HG03442 (cell line): Measurements from ENCODE around the gene TTF2.
A peak's percentile ranks its signal among the peaks of the same experiment; 100 is the strongest.
"Not testable (repeated sequence)": the region's sequence is repeated elsewhere in the genome, so short reads cannot be mapped to it uniquely, and the experiment has no call there.

Experiments used
- ATAC-seq: cut with Tn5 transposase; IDR thresholded peaks from one replicate; pipeline ENCODE4 v1.9.1; 2021; ENCODE audit warnings: mild to moderate bottlenecking, moderate library complexity; ENCODE audit not compliant: unreplicated experiment

Gene TTF2

DNA sequence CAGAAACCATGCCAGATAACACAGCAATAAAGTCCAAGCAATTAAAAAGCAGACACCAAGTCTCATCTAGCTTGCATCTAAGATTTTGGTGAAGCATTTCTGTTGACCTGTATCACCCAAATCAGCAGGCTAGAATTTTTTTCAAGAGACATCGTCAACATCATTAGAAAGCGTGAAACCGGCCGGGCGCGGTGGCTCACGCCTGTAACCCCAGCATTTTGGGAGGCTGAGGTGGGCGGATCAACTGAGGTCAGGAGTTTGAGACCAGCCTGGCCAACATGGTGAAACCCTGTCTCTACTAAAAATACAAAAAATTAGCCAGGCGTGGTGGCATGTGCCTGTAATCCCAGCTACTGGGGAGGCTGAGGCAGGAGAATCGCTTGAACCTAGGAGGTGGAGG lies 59.0 kb downstream of the TTF2 start:
- ATAC-seq: not testable (repeated sequence)

DNA sequence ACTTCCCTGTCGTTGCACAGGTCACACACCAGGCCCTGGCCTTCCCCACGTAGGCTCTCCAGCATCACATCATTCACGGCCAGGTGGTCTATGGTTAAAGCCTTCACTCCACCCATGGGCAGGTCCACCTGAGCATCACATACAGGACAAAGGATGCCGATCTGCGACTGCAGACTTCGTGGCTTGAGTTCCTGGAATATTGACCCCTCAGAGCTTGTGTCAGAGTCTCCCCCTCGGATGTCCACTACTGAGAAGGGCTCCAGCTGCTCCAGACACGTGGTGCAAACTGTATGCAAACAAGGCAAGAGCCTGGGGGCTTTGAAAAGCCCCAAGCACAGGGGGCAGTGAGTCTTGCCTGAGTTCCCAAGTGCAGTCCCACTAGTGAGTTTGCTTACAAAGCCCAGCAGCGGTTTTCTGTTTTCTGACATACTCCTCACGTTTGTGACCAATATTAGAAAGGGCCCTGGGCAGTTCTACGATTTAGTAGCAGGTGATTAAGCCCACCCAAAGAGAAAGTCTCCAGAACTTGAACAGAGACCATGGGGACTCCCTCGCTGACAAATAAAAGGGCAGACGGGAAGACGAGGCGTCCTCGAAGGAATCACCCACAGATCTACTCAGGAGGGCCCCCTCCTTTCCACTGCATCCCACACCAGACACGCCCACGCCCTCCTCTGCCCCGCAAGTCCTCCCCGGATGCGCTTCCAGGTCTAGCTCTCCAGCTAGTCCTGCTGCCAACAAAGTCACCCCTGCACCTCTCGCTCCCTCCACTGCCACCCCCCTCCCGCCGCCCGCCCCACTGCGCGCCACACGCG lies 60.9 kb downstream of the TTF2 start:
- no peak for ATAC-seq

DNA sequence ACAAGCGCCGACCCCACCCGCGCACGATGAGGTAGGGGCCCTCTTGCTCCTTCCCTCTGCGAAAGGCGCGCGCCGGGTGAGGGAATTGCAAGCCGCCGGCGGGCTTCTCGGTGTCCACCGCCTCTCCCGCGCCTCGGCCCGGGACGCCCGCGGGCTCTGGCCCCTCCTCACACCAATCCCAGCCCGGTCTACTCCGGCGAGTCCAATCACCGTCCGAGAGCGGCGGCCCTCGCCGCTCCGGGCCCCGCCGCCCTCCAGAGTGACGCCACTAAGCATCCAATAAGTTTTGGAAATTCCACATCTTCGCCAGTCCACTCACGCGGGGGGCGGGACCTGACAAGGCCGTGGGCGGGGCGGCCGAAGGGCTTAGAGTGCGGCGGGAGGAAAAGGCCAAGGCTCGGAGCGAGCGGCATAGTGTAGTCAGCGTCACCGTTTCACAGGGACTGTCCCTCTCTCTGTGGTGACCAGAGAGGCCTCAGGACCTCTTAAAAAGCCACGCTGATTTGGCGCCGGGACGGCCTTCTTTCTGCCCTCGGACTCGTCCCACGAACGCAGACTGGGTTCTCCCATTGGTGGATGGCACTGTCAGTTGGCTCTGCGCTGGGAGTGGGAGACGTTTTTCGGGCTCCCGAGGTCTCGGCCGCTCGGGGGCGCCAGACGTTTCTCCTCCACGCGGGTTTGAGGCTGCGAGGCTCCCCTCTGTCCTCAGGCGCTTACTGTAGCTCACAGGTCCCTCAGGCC lies 61.6 kb downstream of the TTF2 start, which contains the start of gene TRIM45:
Gene TRIM45 (minus strand): TSS at position 161 of the 741 bp plus-strand sequence. CDS start 548 bp downstream, outside the sequence.
- ATAC-seq: peak; percentile 86

DNA sequence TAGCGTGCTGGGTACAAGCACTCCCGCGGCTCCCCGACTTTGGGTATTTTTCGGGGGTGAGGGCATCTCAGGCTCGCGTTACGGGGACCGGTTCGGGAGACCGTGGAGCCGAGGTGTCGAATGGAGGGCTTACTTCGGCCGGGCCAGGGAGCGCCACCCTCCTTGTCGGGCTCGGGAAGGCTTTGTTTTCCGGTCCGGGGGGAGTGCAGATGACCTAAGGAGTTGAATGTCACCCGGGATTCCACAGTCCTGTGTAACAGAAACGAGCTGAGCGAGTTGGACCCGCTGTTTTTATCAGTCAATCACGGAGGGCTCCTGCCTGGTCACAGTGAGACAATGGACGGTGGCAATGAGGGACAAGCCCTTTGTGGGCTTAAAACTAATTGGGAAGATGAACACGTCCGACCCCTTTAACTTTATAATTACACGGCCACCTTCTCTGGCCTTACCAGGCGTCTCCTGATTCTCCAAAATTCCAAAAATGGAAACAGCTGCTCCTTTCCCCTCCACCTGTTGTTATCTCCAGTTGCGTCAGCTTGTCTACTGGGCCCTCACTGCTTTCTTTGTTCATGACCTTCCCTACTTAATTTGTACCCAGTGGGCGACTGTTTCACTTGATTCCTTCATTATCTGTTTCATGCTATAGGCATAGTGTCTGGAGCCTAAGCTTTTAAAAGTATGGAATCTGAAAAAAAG lies 62.4 kb downstream of the TTF2 start:
- ATAC-seq: no peak

DNA sequence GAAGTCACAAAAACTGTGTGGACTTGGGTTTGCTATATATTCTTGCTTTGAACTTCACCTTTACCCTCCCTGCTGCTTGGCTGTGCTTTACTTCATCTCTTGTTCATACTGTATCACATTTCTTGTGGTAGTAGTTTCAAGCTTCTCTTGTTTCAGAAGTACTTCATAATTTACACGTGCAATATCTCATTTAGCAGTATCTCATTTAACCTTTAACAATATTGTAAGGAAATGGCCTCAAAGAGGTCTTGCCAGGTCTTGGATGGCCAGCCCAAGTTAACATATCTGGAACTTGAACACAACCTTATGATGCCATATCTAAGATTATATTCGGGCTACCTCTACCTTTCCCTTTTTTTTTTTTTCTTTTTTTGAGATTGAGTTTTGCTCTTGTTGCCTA lies 63.1 kb downstream of the TTF2 start:
- no peak for ATAC-seq

DNA sequence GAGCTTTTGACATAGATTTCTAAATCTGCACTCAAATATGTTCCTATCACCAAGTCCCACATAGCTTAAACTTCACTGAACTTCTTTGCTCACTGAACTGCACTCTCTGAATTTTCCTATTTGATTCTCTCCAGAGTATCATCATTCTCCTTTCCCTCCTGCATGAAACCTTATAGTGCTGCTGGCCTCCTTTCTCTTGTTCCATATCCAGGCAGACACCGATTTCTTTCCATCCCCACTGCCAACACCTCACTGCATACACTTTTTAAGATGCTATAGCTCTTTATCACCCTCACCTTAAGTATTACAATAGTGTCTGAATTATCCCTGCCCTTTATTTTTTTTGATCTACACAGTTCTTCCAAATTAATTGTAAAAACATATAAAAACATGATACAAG lies 64.5 kb downstream of the TTF2 start:
- ATAC-seq: no peak

DNA sequence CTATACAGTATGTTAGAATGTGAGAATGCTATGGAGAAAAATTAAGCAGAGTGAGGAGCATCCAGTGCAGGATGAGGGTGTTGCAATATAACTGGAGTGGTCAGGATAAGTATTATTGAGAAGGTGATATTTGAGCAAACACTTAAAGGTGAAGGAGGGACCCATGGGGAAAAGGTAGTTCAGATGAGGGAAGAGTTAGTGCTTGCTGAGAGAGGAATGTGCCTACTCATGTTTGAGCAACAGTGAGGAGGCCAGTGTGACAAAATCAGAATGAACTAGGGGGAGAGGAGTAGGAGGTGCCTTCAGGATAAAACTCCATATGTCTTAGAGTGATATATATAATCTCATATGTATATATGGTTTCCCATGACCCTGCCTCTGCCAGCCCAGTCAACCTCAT lies 67.7 kb downstream of the TTF2 start:
- no peak for ATAC-seq

DNA sequence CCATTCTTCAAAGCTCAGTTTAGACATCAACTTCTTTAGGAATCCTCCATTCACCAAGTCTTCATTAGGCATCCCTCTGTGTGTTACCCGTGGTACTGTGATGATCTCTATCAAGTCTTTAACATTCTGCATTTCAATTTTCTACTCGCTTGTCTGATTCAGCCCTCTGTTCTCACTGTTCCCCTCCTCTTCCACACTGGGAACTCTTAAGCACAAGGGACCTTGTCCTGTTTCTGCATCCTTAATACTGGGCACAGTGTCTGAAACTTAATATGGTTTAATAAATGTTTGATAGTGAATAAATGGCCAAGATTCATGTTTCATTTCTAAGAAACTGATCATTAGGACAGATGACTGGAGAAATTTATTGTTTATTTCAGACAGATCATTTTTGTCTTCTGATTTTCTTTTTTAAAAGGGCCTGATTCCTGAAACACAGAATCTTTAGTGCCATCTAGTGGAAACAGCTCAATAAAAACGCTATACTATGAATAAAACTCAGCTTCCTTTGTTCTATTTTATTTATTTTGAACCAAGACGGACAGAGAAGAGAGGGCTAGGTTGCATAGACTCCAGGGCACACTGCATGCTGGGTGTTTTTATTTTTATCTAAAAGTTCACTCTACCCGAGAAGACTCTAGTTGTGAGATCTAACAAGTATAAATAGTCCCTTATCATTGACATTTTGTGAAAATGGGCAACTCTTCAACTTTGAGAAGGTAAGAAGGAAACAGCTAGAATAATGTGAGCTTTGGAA lies 68.4 kb downstream of the TTF2 start:
- ATAC-seq: no peak

DNA sequence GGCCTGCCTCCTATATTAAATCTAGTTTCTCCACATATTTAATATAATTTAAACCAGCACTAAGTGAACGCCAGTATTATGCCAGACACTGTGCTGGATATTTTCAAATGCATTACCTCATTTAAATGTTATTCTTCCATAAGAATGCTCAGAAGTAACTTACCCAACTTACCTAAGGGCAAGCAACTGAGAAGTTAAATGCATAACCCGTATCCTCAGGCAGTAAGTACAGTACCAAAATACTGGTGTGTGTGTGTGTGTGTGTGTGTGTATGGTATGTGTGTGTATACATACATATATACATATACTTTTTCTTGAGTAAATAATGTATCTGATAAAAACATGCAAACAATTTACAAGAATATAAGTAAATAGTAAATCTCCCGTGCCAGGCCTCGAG lies 70.4 kb downstream of the TTF2 start:
- no peak for ATAC-seq

DNA sequence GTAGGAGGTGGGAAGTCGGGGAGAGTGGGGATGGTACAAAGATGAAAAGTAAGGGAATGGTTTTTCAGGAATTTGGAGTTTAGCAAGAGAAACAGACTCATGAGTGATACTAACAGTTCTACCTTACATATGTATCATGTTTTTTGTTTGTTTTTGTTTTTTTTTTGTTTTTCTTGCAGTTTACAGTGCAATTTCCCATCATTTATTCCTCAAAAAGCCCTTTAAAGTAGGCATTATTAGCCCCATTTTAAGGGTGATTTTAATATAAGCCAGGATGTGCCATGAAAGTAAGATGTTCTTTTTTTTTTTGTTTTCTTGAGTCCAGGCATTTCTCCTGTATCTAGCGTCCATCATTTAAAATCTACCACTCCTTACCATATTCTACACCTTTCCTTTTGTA lies 75.2 kb downstream of the TTF2 start:
- no peak for ATAC-seq

DNA sequence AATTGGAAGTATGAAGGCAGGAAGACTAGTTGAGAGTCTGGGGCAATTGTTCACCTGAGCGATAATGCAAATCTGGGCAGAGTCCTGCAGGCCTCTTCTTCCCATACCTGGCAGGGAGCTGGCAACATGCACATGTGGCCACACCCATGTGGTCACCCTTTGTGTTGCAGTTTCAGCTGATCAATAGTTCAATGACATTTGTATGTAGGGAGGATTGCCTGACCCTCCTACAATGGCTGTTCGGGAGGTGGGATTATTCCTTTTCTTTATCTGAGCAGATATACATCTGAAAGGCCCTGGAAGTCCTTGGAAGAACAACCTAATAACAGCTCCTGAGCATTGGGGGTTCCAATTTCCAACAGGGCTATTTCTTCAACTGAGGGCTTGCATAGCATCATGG lies 76.6 kb downstream of the TTF2 start:
- no peak for ATAC-seq

DNA sequence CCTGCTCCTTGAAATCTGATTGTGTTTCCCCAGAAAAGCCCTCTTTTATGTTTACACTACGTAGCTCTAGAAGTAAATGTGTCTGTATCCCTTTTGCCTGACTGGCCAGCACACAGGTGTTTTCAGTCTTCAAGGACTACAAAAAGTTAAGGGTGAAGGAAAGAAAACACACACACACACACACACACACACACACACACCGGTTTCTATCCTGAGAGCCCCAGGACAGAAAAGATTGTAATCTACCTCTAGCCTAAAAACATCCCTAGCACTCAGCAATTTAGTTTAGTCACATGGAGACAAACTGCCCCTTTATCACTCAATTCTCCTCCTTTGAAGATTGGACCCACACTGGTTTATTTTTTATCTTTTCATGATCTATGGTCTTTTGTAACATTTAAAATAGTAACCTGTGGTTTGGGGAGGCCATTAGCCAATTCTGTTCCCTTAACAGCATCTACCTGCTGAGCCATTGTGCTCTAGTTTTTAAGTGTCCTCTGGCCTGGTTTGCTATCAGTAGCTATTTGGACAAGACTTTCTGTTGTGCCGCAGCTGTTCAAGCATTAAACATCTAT lies 77.2 kb downstream of the TTF2 start:
- ATAC-seq: no peak

DNA sequence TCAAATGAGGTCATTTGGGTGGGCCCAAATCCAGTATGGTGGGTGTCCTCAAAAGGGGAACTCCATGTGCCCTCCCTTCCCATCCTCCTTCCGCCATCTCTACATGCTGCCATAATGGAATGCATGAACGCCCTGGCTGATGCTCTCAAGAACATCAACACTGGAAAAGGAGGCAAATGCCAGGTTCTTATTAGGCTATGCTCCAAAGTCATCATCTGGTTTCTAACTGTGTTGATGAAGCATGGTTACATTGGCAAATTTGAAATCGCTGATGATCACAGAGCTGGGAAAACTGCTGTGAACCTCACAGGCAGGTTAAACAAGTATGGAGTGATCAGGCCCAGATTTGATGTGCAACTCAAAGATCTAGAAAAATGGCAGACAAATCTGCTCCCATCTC lies 78.0 kb downstream of the TTF2 start:
- ATAC-seq: no peak

DNA sequence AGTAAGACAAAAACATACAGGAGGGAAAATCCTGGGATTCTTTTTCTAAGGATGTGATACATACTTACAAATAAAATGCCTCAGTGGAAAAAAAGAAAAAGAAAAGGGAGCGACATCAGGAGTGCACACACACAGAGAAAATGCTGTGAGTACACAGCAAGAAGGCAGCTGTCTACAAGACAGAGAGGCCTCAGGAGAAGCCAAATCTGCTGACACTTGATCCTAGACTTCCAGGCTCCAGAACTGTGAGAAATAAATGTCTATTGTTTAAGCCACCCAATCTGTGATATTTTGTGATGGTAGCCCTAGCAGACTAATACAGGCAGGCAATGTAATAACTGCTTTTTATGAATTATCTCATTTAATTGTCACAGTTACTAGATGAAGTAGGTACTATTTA lies 78.4 kb downstream of the TTF2 start:
- no peak for ATAC-seq

DNA sequence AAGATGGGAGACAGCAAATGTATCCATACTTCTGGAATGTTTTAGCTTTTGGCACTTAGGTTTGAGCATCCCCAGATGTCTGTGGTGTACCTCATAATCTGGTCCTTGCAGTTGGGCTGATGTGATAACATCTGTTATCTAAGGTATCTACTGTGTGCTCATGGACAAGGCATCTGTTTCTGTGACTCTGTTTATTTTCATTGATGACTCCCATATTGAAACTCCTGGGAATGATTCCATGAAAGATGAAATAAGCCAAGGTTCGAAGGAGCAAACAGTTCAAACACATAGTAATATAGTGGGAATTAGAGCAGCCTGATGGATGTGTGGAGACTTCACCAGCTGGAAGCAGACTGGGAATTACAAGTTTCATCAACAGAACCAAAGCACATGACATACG lies 82.1 kb downstream of the TTF2 start:
- ATAC-seq: no peak

DNA sequence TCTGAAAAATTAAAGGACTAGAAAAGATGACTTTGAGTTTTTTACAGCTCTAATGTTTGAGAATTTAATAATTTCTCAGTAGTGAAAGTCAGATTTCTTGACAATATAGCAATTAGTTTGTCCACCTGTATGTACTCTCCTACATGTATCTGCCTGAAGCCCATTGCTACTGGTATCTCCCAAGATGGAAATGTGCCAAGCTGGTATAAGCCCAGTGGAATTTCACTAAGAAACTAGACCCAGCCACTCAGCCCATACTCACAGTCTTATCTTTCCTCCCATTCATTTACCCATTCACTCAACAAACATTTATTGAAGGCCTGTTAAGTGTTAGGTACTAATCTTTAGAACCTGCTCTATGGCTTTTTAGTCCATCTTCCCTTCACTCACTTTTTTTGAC lies 83.0 kb downstream of the TTF2 start:
- no peak for ATAC-seq

DNA sequence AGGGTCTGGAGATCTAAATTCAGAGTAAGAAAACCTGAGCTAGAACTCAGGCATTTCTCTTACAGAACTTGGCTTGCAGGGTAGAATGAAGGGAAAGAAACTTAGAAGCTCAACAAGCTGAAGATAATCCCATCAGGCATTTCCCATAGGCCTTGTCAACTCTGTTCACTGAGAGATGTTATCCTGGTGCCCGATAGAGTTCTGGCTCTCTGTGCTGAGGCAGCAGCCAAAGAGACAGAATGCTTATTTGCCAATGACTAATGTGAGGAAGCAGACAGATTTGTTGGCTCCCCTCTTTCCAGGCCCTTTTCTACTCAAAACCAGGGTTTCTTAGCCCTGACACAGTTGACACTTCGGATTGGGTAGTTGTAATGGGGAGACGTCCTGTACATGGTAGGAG lies 83.7 kb downstream of the TTF2 start:
- no peak for ATAC-seq

DNA sequence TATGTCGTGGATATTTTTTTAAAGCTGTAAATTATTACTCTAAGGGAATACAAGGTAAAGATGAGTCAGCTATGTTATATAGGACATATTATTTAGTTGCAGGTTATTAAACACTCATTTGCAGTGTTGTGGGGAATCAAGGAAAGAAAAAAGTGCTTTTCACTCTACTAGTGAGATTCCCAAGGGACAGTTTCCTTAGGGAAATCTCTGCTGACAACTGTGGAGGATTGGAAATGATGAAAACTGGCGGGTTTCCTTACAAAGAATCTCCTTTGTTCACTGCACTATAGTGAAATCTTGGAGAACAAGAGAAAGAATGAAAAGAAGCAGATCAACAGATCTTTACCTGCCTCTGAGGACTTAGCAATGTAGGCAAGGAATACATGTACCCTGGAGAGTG lies 85.9 kb downstream of the TTF2 start:
- ATAC-seq: no peak

DNA sequence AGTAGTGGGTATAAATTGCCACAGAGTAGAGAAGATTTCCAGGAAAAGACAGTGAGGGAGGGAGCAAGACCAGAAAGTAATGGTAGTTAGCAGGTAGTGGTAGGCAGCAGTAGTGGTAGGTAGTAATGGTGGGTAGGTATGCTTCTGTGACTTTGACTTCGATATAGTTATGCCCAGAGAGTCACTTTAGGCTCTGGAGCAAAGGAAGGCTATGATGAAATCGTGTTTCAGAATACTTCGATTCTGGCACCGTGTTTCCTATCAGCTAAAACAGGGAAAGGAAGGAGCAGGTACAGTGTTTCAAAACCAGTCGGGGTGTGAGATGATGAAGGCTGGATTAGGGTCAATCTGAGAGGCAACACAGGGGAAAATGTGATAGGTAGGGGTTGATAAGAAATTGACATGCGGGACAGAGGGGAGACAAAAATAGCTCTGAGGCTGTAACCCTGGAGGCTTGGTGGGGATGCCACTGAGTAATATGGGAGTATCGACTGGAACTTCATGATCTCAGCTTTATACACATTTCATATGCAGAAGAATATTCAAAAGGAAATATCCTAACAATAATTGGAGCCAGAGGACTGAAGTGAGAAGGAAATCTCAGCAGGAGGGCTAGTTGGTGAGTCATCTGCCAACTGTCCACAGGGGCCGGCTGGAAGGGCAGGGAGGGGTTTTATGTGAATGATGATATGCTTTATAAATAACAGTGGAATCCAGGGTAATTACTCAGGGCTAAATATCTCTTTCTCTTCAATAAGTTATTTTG lies 86.6 kb downstream of the TTF2 start:
- ATAC-seq: no peak

DNA sequence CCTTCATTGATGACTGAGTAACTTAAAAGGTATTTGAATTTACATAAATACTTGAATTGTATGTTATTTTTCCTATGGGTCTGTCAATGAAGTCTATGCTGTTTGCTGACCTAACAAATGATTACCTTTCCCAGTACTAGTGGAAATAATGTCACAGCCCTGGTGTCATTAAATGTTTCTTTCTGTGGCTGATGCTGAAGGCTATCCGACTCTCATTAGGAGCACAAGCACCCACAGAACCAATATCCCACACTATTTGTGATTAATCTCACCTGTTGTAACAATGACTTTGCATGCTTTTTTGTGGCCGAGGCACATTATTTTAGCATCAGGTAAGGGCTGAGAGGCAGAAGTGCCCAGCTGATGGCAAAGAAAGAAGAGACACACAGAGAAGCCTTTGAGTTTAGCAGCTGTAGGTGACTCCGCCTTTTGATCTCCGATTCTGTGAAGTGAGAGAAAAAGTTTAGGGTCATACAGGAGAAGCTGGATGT lies 87.3 kb downstream of the TTF2 start:
- ATAC-seq: no peak
